GM18868 (cell line): ENCODE measurements around the gene CS.
"Not testable (repeated sequence)": the region's sequence is repeated elsewhere in the genome, so short reads cannot be mapped to it uniquely, and the experiment has no call there.

Source experiments
- ATAC-seq: cut with Tn5 transposase; IDR thresholded peaks from one replicate; pipeline ENCODE4 v1.9.1; 2021; ENCODE audit warnings: mild to moderate bottlenecking, moderate library complexity; ENCODE audit not compliant: unreplicated experiment

The CS gene

GRCh38 chr12:56282579-56282978 is 17.6 kb downstream of the CS start:
- ATAC-seq = no peak

GRCh38 chr12:56282030-56282429 is 18.1 kb downstream of the CS start:
- no peak for ATAC-seq

DNA sequence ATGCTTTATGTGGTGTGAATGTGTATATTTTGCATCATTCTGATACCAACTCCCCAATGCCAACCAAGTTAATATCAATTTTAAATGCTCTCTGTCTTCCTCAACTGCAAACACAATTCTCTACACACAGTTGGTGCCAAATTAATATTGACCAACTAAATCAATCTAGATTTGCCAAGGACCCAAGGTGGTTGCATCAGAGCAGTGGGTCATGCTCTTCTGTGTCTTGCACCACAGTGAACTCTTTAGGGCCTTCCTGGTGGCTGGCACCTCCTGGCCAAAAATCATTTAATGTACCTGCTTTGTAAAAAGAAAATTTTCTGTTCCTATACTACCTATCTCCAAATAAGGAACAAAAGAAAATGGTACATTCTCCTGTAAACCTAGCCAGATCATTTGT is 19.3 kb downstream of the CS start:
- ATAC-seq = no peak

DNA sequence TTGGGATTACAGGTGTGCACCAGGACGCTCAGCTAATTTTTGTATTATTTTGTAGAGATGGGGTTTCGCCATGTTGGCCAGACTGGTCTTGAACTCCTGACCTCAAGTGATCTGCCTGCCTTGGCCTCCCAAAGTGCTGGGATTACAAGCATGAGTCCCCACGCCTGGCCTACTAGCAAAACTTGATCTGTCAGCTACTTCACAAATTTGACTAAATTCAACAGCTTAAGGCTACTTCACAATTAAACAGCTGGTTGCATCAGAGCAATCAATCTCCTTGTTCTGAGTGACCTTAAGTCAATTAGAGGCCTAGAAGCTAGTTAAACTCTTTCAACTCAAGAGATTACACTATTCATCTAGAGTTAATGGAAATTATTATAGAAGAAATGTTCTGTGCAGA is 21.2 kb downstream of the CS start:
- ATAC-seq = no peak

DNA sequence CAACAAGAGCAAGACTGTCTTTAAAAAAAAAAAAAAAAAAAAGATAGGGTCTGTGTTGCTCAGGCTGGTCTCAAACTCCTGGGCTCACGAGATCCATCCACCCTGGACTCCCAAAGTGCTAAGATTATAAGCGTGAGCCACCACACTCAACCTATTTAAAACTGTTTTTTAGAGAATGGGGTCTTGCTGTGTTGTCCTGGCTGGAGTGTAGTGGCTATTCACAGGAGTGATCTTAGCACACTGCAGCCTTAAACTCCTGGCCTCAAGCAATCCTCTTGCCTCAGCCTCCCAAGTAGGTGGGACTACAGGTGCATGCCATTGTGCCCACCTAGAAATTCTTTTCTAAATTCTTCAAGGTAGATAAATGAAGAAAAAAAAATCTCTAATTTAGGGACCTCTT is 25.8 kb downstream of the CS start:
- ATAC-seq = no peak

- ATAC-seq = not testable (repeated sequence)
Observed at GRCh38 chr12:56272468-56272867, 27.7 kb downstream of the CS start.

DNA sequence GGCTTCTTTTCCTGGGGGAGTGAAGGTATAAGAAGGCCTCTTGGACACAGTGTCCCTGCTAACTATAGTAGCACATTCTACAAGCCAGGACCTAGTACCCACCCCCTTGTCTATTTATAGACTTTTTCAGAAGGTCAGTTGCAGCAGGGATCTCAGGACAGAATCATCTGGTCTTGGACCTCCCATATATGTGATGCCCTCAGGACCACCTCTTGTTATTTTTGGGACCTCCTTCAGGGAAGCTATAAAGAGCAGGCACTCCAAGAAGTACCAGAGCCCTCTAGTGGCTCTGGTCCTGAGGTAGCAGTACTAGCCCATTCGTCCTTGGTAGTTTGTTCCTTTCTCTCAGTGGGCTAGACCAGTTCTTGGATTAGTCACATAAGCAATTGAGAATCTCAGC is 29.1 kb downstream of the CS start:
- no peak for ATAC-seq

GRCh38 chr12:56267443-56268071 is 32.6 kb downstream of the CS start:
- ATAC-seq = peak; percentile 9

GRCh38 chr12:56266693-56267442 is 33.3 kb downstream of the CS start, which contains the start of gene COQ10A:
COQ10A (plus strand) TSS chr12:56266942; CDS start chr12:56267119, 177 bp downstream.
- ATAC-seq = peak; percentile 92

- ATAC-seq = not testable (repeated sequence)
Observed at GRCh38 chr12:56266068-56266692, 34.0 kb downstream of the CS start.

DNA sequence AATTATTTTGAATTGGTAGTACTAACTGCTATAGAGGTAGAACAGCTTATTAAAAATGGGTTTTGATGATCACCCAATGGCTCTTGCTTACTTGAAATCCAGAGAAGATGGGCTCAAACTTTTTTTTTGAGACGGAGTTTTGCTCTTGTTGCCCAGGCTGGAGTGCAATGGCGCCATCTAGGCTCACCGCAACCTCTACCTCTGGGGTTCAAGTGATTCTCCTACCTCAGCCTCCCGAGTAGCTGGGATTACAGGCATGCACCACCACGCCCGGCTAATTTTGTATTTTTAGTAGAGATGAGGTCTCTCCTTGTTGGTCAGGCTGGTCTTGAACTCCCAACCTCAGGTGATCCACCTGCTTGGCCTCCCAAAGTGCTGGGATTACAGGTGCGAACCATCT is 37.2 kb downstream of the CS start:
- not testable (repeated sequence) for ATAC-seq

GRCh38 chr12:56261503-56262232 is 38.5 kb downstream of the CS start:
- ATAC-seq = no peak

GRCh38 chr12:56260921-56261320 is 39.2 kb downstream of the CS start:
- ATAC-seq = no peak

DNA sequence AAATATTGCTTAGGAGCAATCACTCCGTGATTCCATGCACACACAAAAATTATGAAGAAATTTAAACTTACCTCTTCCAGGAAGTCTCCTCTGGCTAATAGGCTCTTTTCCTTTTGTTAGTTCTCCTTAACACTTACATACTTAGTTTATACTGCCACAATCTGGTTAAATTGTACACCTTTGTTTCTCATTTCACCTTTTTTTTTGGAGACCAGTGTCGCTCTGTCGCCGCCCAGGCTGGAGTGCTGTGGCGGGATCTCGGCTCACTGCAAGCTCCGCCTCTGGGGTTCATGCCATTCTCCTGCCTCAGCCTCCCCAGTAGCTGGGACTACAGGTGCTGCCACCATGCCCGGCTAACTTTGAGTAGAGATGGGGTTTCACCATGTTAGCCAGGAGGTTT is 39.8 kb downstream of the CS start:
- no peak for ATAC-seq

DNA sequence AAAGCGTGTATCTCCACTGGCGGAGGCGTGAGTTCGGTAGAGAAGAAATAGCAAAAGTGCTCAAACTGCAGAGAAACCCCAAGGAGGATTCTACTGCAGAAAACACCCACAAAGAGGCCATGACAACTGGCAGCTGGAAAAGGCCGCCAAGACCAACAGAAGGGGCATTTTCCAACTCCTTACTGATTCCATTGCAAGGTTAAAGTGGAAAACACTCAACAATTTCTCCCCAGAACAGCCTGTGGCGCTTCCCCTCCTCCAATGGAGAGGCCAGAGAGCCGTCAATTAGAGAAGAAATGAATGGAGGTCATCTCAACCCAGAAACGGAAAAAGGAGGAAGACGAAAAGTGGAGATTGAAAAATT is 41.3 kb downstream of the CS start:
- no peak for ATAC-seq

- ATAC-seq = peak; percentile 89
Observed at GRCh38 chr12:56258068-56258819, 41.9 kb downstream of the CS start, which contains the start of gene ANKRD52. ANKRD52 (minus strand) TSS chr12:56258384; CDS start chr12:56258269, 115 bp downstream.

DNA sequence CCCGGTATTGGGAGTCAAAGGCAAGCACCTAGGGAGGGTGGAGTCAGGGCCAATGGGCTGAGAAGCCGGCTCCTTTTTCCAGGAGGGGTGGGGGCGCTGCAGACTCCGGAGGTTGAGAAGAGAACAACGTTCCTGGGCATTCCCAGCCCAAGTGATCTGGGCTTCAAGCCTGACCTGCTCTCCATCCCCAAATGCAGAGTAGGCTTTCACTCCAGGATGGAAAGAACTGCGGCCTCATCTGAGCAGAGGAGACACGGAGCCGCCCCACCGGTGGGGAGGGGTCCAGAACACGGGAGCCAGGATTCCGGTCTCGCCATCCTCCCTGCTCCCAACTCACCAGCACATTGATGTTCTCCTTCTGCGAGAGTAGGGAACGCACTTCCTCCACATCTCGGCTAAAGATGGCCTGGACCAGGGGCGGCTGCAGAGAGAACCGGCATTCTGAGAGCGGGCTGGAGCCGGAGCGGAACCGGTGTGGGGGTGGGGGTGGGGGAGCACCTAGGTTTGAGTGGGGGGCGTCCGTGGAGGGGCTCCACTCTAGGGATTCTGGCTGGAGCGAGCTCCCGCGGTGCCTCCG is 42.6 kb downstream of the CS start:
- ATAC-seq = no peak

DNA sequence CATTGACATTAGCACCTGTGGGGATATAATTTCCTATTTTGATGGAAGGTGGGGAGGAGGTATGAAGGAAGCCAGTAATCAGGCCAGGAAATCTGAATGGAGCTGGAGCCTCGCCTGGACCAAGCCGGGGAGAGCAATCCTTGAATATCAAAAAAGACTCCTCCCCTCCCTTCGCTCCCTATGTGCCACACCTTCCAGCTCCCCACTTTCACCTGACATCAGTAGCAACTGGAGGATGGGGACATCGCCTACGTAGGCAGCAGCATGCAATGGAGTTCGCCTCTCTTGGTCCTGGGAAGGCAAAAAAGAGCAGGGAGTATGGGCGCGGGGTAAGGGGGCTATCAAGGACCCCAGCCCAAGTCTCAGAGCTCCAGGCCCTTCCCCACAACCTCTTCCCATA is 43.1 kb downstream of the CS start:
- ATAC-seq = no peak

DNA sequence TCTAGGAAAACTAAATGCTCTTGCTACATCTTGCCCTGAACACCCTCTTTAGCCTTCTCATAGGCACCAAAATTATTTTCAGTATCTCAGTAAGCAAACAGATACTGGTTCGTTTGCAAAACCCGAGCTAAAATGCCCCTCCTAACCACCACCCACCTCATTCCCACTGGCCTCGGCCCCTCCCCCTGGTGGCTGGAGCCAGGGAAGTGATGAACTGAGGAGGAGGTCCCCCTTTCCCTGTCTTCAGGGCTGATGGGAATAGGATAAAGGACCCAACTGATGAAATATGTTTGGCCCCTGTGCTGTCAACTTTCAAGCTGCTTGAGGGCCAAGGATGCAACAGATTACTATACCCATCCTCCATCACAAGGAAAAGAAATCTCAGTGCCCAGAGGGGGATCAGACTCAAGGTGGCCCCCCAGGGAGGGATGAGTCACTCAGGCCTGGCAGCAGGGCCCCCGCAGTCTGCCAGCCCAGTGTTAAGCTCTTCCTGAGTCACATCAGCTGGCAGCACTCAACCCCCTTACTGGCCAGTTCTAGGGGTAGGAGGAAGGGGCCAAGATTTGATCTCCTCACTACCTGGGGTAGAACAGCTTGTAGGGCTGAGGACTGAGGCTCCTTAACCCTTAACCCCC is 43.7 kb downstream of the CS start:
- ATAC-seq = no peak

GRCh38 chr12:56255671-56256070 is 44.5 kb downstream of the CS start:
- no peak for ATAC-seq
